K562 (cell line): ENCODE measurements around the gene CDH5. TPM values are rescaled to one million over a fixed set of nuclear protein-coding genes. Genes with fewer than 3 reads are reported as not detected.

Experiments
- ATAC-seq: fragments of 200-7000 bp; cut with Tn5 transposase; 3 replicates; pipeline ENCODE4 v1.9.1; 2020; ENCODE audit warnings: moderate library complexity
- BruUV-seq: library from RNA; stranded (reverse); fragments of 400-500 nt; replicated peaks from 2 replicates; lab custom pipeline; 2021; lab: Mats Ljungman, UMichigan
- CTCF ChIA-PET: fragments of 300-600 bp; formaldehyde crosslinking; extraction: SDS; loops from one replicate; lab custom pipeline; 2021; ENCODE audit warnings: low intra/inter-chr PET ratio; lab: Yijun Ruan, JAX
- POLR2A ChIA-PET: fragments of 300-600, 350-650 bp; sonication (Branson Sonifier 250); formaldehyde crosslinking; extraction: SDS; loops from one replicate; lab custom pipeline; 2021; ENCODE audit warnings: antibody characterized with exemption, inconsistent platforms; lab: Yijun Ruan, JAX
- DNase-seq, 4 experiments: peaks; one replicate each; pipeline versions ENCODE4 v3.0.0 to v3.0.0-alpha.2; 2011 to 2018; ENCODE audit warnings: low spot score in 3 of 4, mixed read lengths in 3 of 4; ENCODE audit errors: extremely low read depth in 1 of 4
- FAIRE-seq: peaks from 2 replicates; lab custom pipeline; 2011; peaks lifted over from hg19 to GRCh38; lab: Jason Lieb, UNC
- H2AFZ ChIP-seq: 2 replicates; pipeline ENCODE4 v1.6.0; 2011; ENCODE audit warnings: low read depth, low read length, control low read depth, inconsistent platforms
- H3K27ac ChIP-seq: fragments of 200-600 bp; 3 replicates; pipeline ENCODE4 v1.8.0; 2011; ENCODE audit warnings: low read depth, mild to moderate bottlenecking, control low read depth, inconsistent platforms, low read length, moderate library complexity, mixed read lengths; ENCODE audit errors: extremely low read depth
- H3K27me3 ChIP-seq, 2 experiments: fragments of 300-600 bp in 1 of 2; 2 replicates in 1 of 2; 3 replicates in 1 of 2; pipeline versions ENCODE4 v1.6.0 to v1.8.0; 2011; ENCODE audit warnings: inconsistent platforms in 2 of 2, low read length in 2 of 2, mild to moderate bottlenecking in 1 of 2, mixed read lengths in 1 of 2, moderate library complexity in 1 of 2; ENCODE audit not compliant: control insufficient read depth in 2 of 2, insufficient read depth in 2 of 2
- H3K36me3 ChIP-seq: fragments of 300-600 bp; 3 replicates; pipeline ENCODE4 v1.8.0; 2011; ENCODE audit warnings: mild to moderate bottlenecking, low read length, inconsistent platforms; ENCODE audit not compliant: control insufficient read depth, insufficient read depth
- H3K4me1 ChIP-seq, 2 experiments: fragments of 200-600 bp in 1 of 2; replicated peaks in 1 of 2; 2 replicates in 1 of 2; 3 replicates in 1 of 2; pipeline versions ENCODE4 v1.5.1 to v1.8.0; 2011; ENCODE audit warnings: inconsistent platforms in 2 of 2, low read length in 2 of 2, mild to moderate bottlenecking in 1 of 2, mixed read lengths in 1 of 2, moderate library complexity in 1 of 2; ENCODE audit not compliant: control insufficient read depth in 2 of 2, insufficient read depth in 2 of 2
- H3K4me2 ChIP-seq: 2 replicates; pipeline ENCODE4 v1.6.1; 2011; ENCODE audit warnings: low read length, control low read depth, inconsistent platforms, mixed read lengths; ENCODE audit not compliant: insufficient read depth
- H3K4me3 ChIP-seq: fragments of 200-600 bp; sonication (generic), shearing (Covaris generic); 2 replicates; pipeline ENCODE4 v1.5.1; 2016; ENCODE audit warnings: control low read depth, inconsistent platforms
- H3K79me2 ChIP-seq: fragments of 200-600 bp; 3 replicates; pipeline ENCODE4 v1.8.0; 2011; ENCODE audit warnings: low read length, inconsistent platforms; ENCODE audit not compliant: control insufficient read depth, insufficient read depth
- H3K9ac ChIP-seq, 2 experiments: 2 replicates each; pipeline versions ENCODE4 v1.6.0 to v1.6.1; 2011; ENCODE audit warnings: low read depth in 2 of 2, low read length in 2 of 2, control low read depth in 1 of 2, inconsistent platforms in 1 of 2, mild to moderate bottlenecking in 1 of 2, mixed read lengths in 1 of 2; ENCODE audit not compliant: insufficient read depth in 1 of 2
- H3K9me1 ChIP-seq: one replicate; pipeline ENCODE4 v1.6.0; 2011; ENCODE audit warnings: inconsistent platforms, mild to moderate bottlenecking, low read length, moderate library complexity; ENCODE audit not compliant: control insufficient read depth, insufficient read depth
- H3K9me3 ChIP-seq: replicated peaks from 2 replicates; pipeline ENCODE4 v1.5.1; 2011; ENCODE audit warnings: low read depth, low read length, inconsistent platforms; ENCODE audit not compliant: control insufficient read depth, insufficient read depth
- H4K20me1 ChIP-seq: replicated peaks from 2 replicates; pipeline ENCODE4 v1.6.1; 2011; ENCODE audit warnings: low read length, inconsistent platforms, mixed read lengths; ENCODE audit not compliant: control insufficient read depth, insufficient read depth
- ATF1 ChIP-seq, 2 experiments: fragments of 450-650 bp in 1 of 2; IDR thresholded peaks; 2 replicates each; pipeline ENCODE4 v1.6.1; 2016; ENCODE audit warnings: missing compliant biosample characterization in 1 of 2, missing genetic modification characterization in 1 of 2
- MTA3 ChIP-seq: fragments of 450-650 bp; formaldehyde crosslinking; IDR thresholded peaks from 2 replicates; pipeline ENCODE4 v1.6.1; 2017; ENCODE audit warnings: mild to moderate bottlenecking, borderline replicate concordance
- ZBTB2 ChIP-seq: fragments of 450-650 bp; IDR thresholded peaks from 2 replicates; pipeline ENCODE4 v1.6.1; 2016; ENCODE audit warnings: antibody characterized with exemption
- WGBS: fragments of 100-300 bp; shearing (Covaris generic); methylation state at CpG from one replicate; pipeline ENCODE4 v1.1.6; 2016; ENCODE audit warnings: low coverage, mixed read lengths; ENCODE audit not compliant: insufficient coverage; ENCODE audit errors: missing lambda C conversion rate; 5-methylcytosine and 5-hydroxymethylcytosine counted together
- in situ Hi-C: fragments of 300-500 bp; cut with MboI; formaldehyde crosslinking; loops from 4 replicates; pipeline ENCODE4 v1.15.0; 2018; ENCODE audit warnings: inconsistent platforms, mixed read lengths
- intact Hi-C: fragments of 100-400 bp; cut with micrococcal nuclease; formaldehyde crosslinking; loops from 2 replicates; pipeline ENCODE4 v1.14.2; 2022
- polyA plus RNA-seq, 8 experiments: library from polyadenylated mRNA; depleted of rRNA in 4 of 8; stranded (reverse) in 5 of 8; unstranded in 3 of 8; fragments of >200 nt; fragmentation: Nextera tagmentation in 2 of 8; fragmentation: Illumina TruSeq in 1 of 8; extraction: Ambion mirVana in 2 of 8; extraction: Trizol in 1 of 8; gene quantifications; 2 replicates each; pipeline versions ENCODE4 v1.2.1 to v1.2.3, GENCODE V29; 2011 to 2014; ENCODE audit warnings: inconsistent platforms in 1 of 8, missing spikeins in 1 of 8
- total RNA-seq, 7 experiments: library from RNA; depleted of rRNA in 6 of 7; stranded (reverse); fragments of >200 nt in 6 of 7; fragmentation: Illumina TruSeq in 2 of 7; extraction: Trizol in 2 of 7; gene quantifications; 2 replicates each; pipeline versions ENCODE4 v1.2.1 to v1.2.3, GENCODE V29; 2011 to 2021; ENCODE audit warnings: low replicate concordance in 1 of 7

The CDH5 gene
- total and polyA plus RNA-seq, 9 of the 15 experiments (the other 6 are each of a cell fraction or from before 2014, with no cell fraction given), result not detected

DNA sequence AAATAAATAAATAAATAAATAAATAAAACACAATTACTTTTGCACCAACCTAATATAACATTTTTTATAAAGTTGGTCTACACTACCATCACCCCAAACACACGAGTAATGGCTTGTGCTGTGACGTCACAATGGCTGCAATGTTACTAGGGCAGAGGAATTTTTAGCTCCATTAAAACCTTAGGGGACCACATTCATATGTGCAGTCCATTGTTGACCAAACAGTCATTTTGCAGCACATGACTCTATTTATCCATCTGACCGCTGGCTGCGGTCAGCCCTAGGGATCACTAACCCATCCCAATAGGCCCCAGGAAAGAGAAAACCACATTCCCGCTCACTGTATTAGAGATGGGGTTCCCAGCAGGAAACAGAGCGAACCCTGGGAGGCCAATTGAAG is 9.6 kb downstream of the CDH5 start:
- no peak overlapping the region for H3K27ac ChIP-seq
- BruUV-seq, result no TSS peak
- POLR2A ChIA-PET, result interaction anchor here (0.6 kb wide), 1 partner anchor 9 kb away, joined by 3 read pairs; no protein-coding TSS in a partner anchor
- FAIRE-seq, result no peak
- no peak overlapping the region for H3K4me3 ChIP-seq
- no peak for TF ChIP-seq ATF1 (CRISPR knock-in tag; IDR thresholded peaks at IDR 0.05)
- TF ChIP-seq ATF1 (tag; IDR thresholded peaks at IDR 0.05), result peak; percentile 53
- TF ChIP-seq ZBTB2, result no peak
- TF ChIP-seq, all 486 proteins: peak for 1
- no peaks in the 10 kb centered on the region for H3K79me2 ChIP-seq
- no peak overlapping the region for H3K9ac ChIP-seq
- CTCF ChIA-PET, result no interaction called here
- WGBS, result 4% methylated on average over 6 of the region's 6 CpGs
- ATAC-seq (no peak), DNase-seq (no peak)
- H3K4me2 ChIP-seq, result no peak overlapping the region
- peaks cover 4 to 10% of the 10 kb centered on the region in 2 experiments; a peak in 2 of 5 replicates for H3K27me3 ChIP-seq
- no peaks in the 10 kb centered on the region; a peak in 1 of 5 replicates for H3K4me1 ChIP-seq
- peaks cover 4% of the 10 kb centered on the region; the same call in 1 of the 2 replicates for H4K20me1 ChIP-seq
- no peak overlapping the region for H2AFZ ChIP-seq
- H3K36me3 ChIP-seq, result no peaks in the 10 kb centered on the region
- in situ Hi-C loops, result no loop called here
- H3K9me1 ChIP-seq, result no peaks in the 10 kb centered on the region
- H3K9me3 ChIP-seq, result no peaks in the 10 kb centered on the region
- intact Hi-C loops, result no loop called here

- TF ChIP-seq MTA3, result no peak
- Histone ChIP-seq H3K36me3 (no peaks in the 10 kb centered on the region), H3K79me2 (no peaks in the 10 kb centered on the region), H3K9ac (no peak overlapping the region), H4K20me1 (peaks cover 4% of the 10 kb centered on the region; the same call in 1 of the 2 replicates), H3K27ac (no peak overlapping the region), H3K9me1 (no peaks in the 10 kb centered on the region), H3K4me3 (no peak overlapping the region), H3K27me3 (peaks cover 4 to 6% of the 10 kb centered on the region in 2 experiments; a peak in 2 of 5 replicates), H2AFZ (no peak overlapping the region), H3K4me2 (no peak overlapping the region), H3K9me3 (no peaks in the 10 kb centered on the region), H3K4me1 (no peaks in the 10 kb centered on the region)
- DNase-seq, result no peak
- no TSS peak for BruUV-seq
- ChIA-PET CTCF (no interaction called here), POLR2A (no interaction called here)
- intact Hi-C loops, result no loop called here
- no peak for ATAC-seq
- no peak for FAIRE-seq
- in situ Hi-C loops, result no loop called here
- WGBS, result 3% methylated on average over 9 of the region's 10 CpGs
Observed at GRCh38 chr16:66376577-66377305, 10.2 kb downstream of the CDH5 start.
